NCI-H524 (cell line): ENCODE results near the gene RASSF3.
A peak's percentile ranks its signal among the peaks of the same experiment; 100 is the strongest.
"Not testable (repeated sequence)": the region's sequence is repeated elsewhere in the genome, so short reads cannot be mapped to it uniquely, and the experiment has no call there.

Experiments used
- DNase-seq, 2 experiments: peaks; one replicate each; lab custom pipeline; 2025; lab: John Stamatoyannopoulos, UW

RASSF3 gene

GRCh38 chr12:64595863-64596793 lies 14.2 kb upstream of the RASSF3 start:
- no peak for DNase-seq

GRCh38 chr12:64598831-64599230 lies 11.5 kb upstream of the RASSF3 start:
- no peak for DNase-seq

DNA sequence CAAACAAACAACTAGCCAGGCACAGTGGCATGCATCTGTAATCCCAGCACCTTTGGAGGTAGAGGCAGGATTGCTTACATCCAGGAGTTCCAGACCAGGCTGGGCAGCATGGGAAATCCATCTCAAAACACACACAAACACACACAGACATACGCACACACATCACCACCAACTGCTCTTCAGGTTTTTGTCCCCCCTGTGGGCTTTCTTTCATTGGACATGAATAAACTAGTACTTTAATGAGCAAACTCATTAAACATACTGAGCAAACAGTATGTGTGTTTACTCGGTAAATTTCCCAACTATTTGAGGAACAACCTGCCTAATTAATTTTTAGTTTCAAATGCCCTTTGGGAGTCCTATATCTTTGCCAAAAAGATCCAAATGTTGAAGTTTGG lies 10.1 kb upstream of the RASSF3 start:
- no peak for DNase-seq

- peak in 1 of 2 experiments; percentile 14 for DNase-seq
These were observed 7.0 kb upstream of the RASSF3 start for GRCh38 chr12:64603183-64603841.

DNA sequence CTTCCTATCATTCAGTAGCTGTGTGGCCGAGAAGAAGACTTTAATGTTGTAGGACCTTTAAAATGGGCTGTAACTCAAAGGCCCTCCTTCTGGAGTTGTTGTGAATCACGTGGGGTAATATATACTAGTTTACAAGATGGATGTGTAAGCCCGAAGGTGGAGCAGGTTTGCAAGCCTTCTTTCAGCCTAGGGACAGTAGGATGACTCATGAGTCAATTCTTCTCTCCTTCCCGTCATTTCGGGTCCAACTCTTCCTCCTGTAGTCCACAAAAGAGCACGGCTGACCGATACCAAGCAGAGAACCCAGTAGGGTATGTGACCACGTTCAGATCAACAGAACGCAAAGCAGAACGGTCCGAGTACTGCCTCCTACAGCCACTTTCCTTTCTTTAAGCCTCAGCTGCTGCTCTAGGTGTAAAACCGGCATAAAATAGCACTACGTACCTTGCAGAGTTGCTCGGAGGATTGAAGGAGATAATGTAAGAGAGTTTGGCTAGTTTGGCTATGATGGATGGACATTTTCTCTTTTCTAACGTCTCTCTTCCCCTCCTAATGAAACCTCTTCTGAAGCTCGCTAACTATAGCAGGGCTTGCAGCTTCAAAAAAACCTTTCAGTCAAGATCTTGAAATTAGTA lies 1.3 kb upstream of the RASSF3 start:
- DNase-seq: peak in 1 of 2 experiments; percentile 21

DNA sequence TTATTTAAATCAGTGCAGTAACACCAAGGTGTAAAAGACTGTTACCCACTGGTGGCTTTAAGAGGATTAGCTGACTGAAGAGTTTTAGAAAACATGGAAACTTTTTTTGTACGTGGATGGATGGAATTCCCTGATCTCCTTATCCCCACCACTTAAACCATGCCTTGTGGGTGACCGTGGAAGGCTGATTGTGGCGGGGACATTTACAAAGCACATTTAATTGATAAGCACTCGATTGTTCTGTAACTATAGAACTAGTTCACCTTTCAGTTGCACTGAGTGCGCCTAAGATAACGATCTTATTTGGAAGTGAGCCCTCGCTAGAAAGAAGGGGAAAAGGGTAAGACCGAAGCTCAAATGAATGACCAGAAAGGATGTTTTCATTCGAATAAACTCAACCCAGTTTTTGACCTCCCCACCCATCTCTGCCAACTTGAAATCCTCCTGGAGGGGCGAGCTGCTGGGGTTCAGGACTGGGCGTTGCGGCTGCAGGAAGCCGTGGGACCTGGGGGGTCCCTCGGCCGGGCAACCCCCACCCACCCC lies 688 bp upstream of the RASSF3 start:
- DNase-seq: peak; percentile 29 to 39

- peak; percentile 30 to 58 for DNase-seq
These were observed 505 bp downstream of the RASSF3 start for GRCh38 chr12:64610660-64611340.

- DNase-seq: peak; percentile 42 to 55
These were observed 1.3 kb downstream of the RASSF3 start for GRCh38 chr12:64611341-64612284.

- no peak for DNase-seq
These were observed 2.5 kb downstream of the RASSF3 start for GRCh38 chr12:64612843-64613242.

DNA sequence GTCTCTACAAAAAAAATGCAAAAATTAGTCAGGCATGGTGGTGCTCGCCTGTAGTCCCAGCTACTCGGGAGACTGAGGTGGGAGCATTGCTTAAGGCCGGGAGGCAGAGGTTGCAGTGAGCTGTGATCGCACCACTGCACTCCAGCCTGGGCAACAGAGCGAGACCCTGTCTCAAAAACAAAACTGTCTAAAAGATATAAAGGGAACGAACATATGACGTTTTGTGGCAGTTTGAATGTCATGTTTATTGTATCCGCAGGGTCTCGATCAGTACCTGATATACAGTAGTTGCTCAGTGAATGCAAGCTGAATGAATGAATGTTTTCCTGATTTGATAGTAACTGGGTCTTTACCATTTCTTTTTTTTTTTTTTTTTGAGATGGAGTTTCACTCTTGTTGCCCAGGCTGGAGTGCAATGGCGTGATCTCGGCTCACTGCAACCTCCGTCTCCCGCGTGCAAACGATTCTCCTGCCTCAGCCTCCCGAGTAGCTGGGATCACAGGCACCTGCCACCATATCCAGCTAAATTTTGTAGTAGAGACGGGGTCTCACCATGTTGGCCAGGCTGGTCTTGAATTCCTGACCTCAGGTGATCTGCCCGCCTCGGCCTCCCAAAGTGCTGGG lies 3.6 kb downstream of the RASSF3 start:
- not testable (repeated sequence) for DNase-seq

- DNase-seq: no peak
These were observed 5.9 kb downstream of the RASSF3 start for GRCh38 chr12:64616201-64616600.

GRCh38 chr12:64618953-64619590 lies 8.8 kb downstream of the RASSF3 start:
- peak in 1 of 2 experiments; percentile 22 for DNase-seq

DNA sequence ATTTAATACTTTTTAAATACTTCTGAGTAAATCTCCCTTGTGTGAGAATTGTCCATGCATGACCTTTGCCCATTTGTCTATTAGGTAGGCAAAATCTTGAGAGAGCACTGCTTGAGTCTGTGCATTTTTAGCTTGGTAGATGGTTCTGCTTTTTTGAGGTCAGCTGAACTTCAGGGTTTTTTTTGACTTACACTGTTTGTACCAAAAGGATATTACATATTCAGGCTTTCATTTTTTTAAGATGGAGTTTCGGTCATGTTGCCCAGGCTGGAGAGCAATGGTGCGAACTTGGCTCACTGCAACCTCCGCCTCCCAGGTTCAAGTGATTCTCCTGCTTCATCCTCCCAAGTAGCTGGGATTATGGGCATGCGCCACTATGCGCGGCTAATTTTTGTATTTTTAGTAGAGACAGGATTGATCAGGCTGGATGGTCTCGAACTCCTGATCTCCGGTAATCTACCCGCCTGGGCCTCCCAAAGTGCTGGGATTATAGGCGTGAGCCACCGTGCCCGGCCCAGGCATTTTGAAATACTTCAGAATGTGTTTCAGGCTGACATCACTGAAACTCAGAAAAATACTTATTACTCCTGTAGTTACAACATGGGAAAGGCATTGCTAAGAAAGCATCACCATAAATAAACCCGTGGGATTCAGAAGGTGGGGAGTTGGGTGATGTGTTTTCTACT lies 11.1 kb downstream of the RASSF3 start:
- DNase-seq: no peak

DNA sequence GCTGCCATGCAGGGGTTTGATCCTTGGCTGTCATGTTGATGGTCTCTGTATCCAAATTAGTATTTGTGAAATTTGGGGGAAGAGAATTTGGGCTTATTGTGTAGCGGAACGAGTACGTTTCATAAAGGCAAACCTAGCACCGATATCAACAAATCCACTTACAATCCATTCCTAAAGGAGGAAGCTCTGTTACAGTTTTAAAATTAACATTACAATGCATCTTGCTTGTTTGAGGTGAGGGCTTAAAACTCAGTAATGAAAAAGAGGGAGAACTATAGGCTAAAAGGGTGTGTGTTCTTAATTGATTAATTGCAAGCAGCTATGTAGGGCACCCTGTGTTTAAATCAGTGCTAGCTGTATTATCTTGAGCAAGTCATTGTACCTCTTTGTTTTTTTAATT lies 13.7 kb downstream of the RASSF3 start:
- DNase-seq: no peak

GRCh38 chr12:64625243-64626077 lies 15.2 kb downstream of the RASSF3 start:
- no peak for DNase-seq

GRCh38 chr12:64626588-64626987 lies 16.3 kb downstream of the RASSF3 start:
- DNase-seq: not testable (repeated sequence)

DNA sequence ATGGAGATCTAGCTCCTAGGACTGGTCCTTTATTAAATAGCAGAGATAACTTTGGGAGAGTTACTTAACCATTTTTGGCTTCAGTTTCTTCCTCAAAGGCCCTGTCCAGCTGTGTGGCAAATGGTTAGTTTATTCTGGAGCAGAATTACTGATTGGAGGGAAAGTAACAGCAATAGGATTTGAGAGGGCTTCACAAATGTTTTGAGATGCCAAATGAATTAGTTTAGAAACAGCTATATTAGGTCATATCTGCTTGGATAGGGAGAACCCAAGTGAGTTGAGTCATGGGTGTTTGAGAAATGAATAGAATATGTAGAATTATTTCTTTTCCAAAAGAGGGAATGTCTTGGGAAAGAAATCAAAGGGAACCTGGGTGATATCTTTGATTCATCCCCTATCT lies 17.5 kb downstream of the RASSF3 start:
- no peak for DNase-seq

GRCh38 chr12:64631197-64631596 lies 20.9 kb downstream of the RASSF3 start:
- no peak for DNase-seq
